HG03175 (cell line): ENCODE results near the gene CHST15.

Source experiments
- ATAC-seq: cut with Tn5 transposase; IDR thresholded peaks from one replicate; pipeline ENCODE4 v1.9.1; 2021; ENCODE audit warnings: mild to moderate bottlenecking, moderate library complexity; ENCODE audit not compliant: unreplicated experiment

The CHST15 gene, protein sequence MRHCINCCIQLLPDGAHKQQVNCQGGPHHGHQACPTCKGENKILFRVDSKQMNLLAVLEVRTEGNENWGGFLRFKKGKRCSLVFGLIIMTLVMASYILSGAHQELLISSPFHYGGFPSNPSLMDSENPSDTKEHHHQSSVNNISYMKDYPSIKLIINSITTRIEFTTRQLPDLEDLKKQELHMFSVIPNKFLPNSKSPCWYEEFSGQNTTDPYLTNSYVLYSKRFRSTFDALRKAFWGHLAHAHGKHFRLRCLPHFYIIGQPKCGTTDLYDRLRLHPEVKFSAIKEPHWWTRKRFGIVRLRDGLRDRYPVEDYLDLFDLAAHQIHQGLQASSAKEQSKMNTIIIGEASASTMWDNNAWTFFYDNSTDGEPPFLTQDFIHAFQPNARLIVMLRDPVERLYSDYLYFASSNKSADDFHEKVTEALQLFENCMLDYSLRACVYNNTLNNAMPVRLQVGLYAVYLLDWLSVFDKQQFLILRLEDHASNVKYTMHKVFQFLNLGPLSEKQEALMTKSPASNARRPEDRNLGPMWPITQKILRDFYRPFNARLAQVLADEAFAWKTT

DNA sequence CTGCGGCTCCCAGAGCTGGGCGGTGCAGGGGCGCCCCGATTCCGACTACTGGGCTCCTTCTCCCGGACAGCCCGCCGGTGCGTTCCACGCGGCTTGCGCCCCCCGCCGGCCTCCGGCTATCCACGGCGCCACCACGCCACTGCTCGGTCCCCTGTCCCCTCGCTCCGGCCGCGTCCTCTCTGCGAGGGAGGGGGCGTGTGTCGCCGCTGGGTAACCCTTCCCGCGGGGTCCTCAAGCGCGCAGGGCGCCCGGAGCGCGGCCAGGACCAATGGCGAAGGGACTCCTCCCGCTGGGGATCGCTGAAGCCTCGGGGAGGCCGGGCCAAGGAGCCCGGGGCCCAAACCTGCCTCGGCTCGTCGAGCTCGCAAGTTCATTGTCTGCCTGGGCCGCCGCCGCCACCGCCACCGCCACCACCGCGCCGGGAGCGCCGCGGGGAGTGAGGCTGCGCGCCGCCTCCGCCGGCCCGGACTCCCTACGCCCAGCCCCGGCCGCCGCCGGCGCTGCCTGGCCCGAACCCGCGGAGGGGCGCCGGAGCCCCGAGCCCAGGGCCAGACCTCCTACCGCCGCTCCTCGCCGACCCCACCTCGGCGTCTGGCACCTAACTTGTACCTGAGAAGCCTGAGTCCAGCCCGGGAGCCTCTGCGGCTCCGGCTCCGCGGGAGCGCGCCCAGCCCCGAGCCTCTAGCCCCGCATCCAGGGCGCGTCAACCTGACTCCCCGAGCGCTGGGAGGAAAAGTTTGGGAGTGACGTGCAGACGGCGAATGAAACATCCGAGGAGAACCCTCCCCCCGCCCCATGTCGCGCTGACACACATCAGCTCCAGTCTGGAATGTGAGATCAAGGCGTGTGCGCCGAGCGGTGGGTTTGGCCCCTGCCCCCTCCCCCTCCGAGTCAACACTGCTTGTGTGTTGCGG lies at the start of gene CHST15:
TSS of gene CHST15 (minus strand) at position 739 of the 914 bp plus-strand sequence. CDS start 47,386 bp downstream, outside the sequence.
- ATAC-seq, result no peak

DNA sequence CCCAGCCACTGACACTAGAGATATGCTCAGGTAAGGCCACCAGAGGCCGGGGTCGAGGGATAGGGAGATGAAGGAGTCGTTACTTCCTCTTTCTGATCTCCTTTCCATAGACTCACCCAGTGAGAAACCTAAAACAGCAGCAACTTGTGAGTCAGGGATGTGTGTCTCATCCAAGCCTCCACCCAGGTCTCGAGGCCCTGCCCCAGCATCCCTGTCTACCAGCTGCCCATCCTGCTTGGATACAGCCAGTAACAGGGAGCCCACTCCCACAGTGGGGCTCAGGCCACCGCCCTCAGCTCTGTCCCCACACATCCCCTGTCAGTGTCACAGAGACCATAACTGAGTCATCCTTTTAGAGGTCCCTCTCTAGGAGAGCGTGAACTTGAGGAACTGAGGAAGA lies 49.6 kb upstream of the CHST15 start:
- no peak for ATAC-seq

DNA sequence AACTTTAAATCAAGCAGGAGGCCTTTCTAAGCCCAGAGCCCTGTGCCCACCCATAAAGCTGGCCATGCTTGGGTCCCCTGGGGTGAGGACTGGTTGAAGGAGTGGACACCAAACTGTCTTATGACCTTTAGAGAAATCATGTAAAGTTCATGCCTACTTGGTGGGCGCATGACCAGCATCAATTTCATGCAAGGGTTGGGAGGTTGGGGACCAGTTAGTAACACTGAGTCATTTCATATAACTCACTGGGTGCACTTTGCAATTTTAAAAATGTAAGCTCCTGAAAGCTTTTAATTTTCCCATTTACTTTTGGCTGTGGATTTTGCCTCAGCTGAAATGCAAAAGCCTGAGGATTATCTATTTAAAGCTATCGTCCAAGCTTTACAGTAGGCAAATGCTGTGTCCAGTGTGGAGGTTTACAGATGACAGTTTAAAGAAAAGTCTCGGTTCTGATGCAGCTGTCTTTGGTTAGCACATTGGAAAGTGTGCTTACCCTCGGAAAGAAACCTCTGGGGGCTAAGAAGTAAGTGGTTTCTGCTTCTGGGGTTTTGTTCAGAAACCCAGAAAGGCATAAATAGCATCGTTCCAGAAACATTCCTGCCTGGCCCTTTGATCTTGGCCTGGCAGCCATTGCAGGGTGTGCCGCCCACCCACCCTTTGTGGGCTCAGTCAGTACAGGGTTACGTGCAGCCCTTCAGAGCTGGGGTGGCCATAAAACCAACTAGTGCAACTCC lies 48.8 kb upstream of the CHST15 start:
- ATAC-seq, result no peak

DNA sequence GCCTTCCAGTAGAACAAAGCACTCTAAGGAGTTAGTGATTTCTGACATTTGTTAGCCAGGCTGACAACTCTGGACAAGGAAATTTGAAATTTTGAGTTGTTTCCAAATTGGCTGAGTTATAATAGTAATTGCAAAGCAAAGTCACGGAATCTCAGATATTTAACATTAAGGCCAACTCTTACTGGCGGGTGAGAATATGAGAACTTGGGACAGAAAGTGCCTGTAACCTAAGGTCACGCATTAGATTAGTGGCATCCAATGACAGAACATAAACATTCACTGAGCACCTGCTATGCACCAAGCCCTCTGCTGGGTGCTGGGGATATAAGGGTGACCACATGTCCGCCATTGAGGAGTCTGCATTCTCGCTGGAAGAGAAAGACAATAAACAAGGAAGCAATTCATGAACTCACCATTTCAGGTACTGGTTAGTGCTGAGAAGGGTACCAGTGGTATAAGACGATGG lies 45.5 kb upstream of the CHST15 start:
- no peak for ATAC-seq

DNA sequence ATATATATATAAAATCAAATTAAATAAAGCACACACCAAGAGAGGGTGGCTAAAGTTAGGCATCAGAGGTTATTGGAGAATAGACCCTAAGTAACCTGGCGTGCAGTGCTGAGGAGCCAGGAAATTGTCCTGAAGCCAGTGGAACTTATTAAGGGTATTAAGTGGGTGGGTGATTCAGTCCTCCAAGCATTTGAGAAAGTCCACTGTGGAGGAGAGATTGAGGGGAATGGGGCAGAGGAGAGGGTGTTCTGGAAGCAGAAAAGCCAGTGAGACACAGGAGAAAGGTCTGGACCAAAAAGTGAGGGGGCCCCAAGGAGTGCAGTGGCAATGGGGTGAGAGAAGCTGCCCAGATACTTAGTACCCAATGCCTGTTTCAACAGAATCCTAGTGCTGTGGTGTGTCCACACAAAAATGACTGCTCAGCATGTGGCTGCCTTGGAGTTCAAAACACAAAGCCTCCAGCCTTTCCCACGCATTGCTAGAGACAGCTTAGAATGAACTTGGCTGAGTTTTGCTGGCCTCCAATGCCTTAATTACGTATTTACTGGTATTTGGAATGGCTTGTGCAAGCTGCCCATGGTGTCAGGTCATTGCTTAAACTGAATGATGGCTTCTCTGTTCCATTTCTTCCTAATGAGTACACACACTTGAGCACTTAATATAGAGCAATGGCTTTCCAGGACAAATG lies 44.9 kb upstream of the CHST15 start:
- ATAC-seq, result no peak

DNA sequence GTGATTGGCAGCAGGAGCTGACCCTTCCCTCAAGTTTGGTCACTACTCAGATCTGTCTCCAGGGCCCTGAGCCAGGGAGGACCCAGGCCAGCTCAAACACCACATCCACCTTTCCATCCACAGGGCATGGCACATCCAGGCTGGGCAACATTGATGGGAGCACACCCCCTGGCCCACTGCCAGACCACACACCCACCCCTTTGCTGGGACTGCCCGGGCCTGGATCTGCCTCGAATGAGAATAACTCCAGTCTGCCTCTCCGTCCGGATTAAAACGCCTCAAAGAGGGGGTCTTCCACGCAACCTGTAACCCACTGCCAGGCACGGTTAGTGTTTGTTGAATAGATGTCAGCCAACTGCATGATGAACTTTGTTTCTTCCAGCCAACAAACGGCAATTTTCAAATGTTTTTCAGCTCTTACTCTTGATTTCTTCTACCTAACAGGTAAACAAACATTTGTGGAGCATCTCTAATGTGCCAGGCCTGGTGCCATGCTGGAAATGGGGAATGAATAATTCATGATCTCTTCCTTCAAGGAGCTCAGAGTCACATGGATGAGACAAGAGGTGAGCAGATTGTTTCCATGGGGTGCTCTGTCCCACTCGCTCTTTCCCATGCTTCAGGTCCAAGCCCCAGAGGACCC lies 41.0 kb upstream of the CHST15 start:
- no peak for ATAC-seq

DNA sequence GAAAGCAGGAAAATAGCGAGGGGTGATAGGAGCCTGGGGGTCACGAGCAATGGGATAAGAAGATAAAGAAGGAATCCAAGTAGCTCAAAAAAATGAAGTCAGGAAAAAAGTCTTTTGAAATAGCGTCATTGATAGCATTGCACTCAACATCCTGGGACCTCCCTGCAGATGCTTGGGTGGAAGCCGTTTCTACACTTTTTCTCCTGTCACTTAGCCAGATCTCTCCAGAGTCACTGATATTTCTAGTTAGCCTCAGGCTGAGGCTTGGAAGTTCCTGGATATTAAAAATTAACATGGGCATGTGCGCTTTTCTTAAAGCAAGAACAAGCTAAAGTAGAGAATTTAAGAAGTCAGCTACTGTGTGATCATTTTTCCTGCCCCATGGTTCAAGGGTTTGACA lies 39.5 kb upstream of the CHST15 start:
- no peak for ATAC-seq

DNA sequence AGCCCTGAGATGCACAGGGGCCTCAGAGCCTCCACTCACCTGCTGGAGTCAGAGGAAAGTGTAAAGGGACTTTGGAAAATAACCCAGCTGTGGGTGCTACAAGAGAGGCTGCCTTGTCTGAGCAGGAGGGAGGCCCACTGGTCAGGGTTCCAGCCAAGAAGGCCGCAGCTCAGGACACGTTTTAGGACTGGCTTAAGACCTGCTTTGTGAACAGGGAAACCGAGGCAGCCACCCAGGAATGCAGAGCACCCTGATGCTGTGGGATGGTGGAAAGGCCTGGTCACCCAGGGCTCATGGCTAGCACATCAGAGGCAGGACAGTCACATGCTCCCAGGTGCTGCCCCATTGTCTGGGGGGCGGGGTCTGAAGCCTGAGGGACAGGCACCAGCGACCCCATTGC lies 38.9 kb upstream of the CHST15 start:
- ATAC-seq, result no peak

DNA sequence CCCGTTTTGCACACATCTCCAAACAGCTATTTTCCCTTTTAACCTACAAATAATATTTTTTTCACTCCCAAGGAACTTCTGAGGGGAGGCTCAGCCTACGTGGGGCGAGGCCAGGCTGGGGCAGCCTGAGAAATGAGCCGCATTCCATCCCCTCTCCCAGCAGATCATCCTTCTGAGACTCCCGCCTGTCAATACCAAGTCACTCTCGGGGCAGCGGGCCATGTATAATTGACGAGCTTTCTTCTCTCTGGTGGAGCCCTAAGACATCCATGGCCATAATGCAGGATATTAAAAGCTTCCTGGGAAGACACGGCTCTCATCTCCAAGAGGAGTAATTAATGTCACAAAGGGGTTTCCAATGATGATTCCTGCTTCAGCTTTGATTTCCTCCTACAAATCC lies 37.8 kb upstream of the CHST15 start:
- no peak for ATAC-seq

DNA sequence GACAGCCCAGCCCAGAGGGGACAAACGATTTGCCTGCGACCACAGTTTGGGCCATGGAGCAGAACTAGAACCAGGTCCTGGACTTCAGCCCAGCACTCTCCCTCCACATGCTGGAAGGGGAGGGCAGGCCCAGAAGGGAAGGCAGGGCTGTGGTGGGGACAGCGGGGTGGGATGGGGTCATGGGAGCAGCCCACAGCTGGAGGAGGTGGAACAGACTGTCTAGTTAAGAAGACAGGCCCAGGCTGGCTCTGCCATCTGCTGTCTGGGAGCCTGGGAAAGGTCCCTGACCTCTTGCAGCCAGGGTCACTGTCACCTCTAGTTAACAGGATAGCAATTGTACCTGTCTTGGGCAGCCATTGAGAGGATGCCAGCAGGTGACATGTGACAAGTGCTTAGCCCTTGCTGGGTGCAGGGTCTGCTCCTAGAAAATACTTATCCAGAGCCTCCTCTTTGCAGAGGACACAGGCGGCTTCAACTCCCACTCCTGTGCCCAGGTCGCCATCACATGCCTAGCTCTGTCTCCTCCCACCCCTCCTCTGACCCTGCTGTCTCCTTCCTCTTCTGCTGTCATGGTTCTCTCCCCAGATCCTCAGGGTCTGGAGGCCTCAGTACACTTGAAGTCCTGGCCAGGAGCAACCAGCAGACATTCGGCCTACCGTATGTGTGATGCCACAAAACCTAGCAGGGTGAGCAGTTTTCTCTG lies 37.0 kb upstream of the CHST15 start:
- no peak for ATAC-seq

DNA sequence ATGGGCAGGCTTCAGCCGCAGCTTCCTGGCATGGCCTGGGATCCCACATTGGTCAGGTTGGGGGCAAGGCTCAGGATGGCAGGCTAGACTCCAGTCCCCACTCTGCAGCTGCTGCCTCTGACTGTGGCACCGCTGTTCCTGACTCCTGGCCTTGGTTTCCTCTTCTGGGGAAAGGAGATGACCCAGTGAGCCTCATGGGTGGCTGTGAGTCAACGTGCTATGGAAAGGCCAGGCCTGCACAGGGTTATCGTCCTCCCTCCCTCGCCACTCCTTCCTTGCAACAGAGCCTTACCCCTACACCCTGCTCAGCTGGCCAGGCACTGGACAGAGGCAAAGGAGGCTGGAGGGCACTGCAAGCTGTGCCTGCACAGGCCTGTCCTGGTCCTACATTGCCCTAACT lies 36.1 kb upstream of the CHST15 start:
- no peak for ATAC-seq

DNA sequence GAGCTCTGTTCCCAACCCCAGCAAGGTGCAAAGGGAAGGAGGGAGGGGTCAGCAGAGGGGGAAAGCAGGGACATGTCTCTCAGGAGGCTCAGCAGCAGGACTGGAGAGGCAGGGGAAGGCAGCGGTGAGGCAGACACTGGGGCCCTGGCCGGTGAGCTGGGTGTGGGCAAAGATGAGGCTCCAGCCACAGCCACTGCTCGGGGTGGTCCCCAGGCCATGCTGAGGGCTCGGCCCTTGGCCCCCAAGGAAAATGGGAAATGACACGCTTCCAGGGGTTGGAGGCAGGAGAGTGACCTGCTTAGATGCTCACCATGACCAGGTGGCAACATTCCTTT lies 35.4 kb upstream of the CHST15 start:
- ATAC-seq, result no peak

DNA sequence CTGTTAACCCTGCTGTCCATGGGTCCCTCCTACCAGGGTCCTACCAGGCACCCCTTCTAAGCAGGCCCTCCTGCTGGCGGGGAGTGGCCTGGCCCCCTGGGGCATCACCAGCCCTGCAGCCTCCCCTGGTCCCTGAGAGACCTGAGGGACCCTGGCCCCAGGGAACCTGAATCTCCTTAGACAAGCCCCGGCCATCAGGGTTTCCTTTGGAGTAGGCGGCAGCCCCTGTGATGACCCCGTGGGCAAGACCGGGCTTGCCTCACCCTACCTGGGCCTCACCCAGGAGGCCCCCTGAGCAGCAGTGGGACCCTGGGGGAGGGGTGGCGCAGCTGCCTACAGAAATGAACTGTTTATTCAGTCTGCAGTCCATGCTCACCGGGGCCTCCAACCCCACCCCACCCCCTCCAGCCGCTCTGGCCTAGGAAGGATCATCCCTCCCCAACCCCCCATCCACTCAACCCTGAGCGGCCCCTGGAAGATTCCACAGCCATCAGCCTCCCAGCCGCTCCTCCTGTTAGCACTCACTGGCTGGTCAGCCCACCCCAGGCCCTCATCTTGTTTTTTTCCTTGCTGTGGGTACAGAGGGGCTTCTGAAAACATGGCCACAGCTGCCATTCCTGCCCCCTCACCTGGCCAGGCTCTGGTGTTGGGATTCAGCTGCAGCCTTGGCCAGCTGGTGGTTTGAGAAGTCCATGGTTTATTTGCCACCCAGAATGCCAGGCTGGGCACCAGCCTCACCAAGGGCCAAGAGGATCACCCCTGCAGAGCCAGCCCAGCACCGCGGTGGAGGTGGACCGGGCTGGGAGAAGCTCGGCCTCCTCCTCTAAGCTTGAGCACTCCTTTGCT lies 34.8 kb upstream of the CHST15 start:
- ATAC-seq, result no peak

DNA sequence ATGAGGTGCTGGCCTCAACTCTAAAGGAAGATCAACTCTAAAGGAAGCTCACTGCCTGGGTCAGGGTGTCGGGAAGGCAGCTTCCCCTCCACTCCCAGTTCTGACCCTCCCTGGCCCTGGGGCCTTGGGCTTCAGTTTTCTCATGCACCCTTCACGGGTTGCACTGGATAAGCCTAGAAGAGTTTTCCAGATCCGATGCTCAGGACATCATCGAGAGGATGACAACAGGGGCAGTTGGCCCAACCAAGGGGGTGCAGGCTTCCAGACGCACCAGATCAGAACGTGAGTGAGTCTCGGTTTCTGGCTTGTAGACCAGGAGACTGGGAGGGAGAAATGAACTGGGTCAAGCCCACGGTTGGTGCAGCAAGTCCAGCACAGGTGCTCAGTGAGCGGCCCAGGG lies 34.2 kb upstream of the CHST15 start:
- no peak for ATAC-seq

DNA sequence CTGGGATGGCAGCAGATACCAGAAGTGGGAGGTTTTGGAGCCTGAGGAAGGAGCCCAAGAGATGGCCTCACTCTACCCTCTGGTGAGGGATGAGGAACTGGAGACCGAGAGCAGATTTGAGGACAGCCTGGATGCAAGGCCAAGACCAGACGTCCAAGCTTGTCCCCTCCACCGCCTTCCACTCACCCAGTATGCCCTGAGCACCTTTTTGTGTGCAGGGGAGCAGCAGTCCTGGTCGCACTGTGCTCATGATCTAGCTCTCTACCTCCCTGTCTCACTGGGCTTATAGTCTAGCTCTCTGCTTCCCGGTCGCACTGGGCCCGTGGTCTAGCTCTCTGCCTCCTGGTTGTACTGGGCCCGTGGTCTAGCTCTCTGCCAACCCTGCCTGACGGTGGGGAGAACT lies 33.6 kb upstream of the CHST15 start:
- ATAC-seq, result no peak

DNA sequence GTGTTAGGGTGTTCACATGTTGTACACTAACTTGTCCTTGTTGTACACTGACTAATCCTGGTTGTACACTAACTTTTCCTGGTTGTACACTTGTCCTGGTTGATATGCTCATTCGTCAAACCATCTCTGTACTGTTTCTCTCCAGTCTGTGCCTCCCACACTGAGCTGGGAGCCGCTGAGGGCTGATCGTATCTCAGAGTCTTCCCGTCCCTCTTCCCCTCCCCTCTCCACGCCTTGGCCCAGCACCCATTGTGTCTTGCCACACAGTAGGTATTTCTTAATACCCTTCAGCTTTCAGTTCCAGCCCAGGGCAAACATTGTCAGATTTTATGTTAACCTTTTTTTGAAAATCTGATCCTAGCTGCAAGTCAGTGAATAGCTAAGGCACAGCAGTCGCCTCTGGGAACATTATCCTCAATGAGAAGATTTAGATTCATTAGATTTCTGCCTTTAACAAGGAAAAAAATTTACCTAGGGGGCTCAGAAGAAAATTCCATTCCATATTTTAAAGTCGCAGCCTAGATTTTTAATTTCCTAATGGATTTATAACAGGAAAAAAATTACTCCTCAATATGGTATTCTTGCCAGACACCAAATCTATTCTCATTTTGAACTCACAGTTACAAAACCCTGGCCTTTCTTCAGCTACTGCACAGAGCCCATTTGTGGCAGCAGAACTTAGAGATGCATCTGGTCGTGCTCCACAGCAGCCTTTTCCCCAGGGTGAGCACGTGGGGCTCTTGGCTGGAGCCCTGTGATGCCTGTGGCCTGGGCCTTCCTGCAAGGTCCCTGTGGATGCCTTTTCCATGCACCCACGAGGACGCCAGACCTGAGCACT lies 33.0 kb upstream of the CHST15 start:
- no peak for ATAC-seq

DNA sequence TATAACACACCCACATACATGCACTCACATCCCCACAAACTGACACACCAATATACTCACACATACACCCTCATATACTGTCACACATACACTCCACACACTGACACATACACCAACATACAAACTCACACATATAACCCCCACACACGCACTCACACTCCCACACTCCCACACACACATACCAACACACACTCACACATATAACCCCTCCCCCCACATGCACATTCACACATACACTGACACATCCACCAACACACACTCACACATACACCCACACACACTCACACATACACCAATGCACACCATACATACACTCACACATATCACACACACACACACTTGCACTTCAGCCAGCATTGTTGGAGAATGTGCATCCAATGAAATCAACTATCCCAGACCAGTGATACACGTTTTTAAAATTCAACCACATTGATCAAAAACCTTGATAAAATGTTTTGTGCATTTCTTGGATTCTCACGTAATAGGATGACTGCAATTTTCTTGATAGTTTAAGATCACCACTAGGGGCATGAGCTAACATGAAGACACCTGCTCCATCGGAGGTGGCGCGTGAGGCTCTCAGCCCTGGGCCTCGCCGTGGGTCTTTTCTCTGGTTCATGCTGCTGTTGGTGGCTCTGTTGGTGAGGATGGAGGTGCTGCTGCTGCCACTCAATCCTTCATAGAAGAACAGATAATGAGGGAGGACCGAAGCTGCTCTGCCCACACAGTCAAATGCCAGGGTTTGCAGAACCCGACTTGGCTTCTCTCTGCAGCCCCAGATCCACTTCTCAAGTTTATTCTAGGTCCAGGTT lies 32.1 kb upstream of the CHST15 start:
- no peak for ATAC-seq
